Hypothalamus (tissue), 51 donors: ENCODE data around the gene RASAL2.
A peak's percentile ranks its signal among the peaks of the same experiment; 100 is the strongest.
"Not testable (repeated sequence)": the region's sequence is repeated elsewhere in the genome, so short reads cannot be mapped to it uniquely, and the experiment has no call there.

Experiments
- DNase-seq, 51 donors: peaks; one replicate each; lab custom pipeline; 2025; lab: John Stamatoyannopoulos, UW

RASAL2 gene

DNA sequence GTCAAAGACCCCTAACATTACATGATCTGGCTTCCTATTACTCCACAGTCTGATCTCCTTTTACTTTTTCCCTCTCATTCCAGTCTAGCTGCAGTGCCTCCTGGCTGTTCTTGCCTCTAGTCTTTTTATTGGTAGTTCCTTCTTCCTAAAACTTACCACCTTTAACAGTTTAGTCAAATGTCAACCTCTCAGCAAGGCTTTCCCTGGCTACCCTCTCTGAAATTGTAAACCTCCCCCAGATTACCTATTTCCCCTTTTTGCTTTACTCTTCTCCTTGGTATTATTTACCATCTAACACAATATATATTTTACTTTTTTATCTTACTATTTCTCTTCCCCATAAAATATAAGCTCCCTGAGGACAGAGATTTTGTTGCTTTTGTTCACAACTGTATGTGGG is 273.2 kb downstream of the RASAL2 start:
- DNase-seq = no peak

DNA sequence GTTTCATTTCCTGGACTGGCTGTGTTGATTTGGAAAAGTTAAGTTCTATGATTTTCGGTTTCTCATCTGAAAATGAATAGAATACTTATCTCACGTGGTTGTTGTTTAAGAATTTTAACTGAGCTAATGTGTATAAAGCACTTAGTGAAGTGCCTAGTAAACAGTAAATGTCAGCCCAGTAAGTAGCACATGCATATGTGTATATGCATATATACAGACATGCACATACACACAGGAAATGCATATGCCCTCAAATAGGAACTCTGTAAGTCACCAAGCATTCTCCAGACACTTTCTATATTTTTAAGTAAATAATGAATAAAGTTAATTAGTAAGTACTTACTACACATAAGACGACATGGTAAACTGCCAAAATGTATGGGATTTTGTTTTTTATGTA is 274.3 kb downstream of the RASAL2 start:
- no peak for DNase-seq

DNA sequence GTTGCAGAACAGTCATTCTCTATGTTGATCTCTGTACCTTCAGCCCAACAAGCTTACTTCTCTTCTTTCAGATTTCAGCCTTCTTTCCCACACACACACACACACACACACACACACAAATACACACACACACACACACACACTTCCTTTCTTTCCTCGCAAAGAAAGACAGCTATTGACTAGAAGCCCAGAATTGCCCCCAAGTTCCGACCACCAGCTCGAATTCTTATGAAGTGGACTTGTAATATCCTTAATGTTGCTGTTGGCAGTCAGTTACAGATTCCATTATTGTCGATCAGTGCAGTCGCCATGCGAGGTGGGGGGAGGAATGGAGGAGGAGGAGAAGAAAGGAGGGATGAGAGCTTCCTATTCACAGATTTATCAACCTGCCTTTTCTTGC is 277.3 kb downstream of the RASAL2 start:
- peak in 12 of 51 donors; percentile 2 to 70 (median 12) for DNase-seq

DNA sequence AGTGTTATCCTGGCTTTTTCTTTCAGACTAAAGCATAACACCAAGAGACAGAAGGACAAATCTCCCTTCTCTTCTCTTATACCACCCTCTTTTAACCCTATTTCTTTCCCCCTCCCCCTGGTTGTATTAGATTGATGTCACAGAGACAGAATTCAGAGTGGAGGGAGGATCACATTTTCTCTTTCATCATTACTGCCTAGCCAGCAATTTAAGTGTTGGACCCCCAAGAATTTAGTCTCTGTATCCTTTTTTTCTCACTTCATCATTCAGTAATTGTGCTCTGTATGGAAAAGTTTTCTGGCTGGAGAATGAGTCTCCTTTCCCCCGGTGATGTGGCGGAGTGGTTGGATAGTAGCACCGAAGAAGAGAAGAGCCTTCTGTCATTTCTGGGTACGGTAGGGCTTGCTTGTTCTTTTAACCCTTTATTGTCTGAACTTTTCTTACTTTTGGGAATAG is 278.1 kb downstream of the RASAL2 start:
- peak in 1 of 51 donors; percentile 43 for DNase-seq

- peak in 1 of 51 donors; percentile 10 for DNase-seq
Observed at GRCh38 chr1:178374016-178374415, 280.1 kb downstream of the RASAL2 start.

- DNase-seq = no peak
Observed at GRCh38 chr1:178376008-178376407, 282.1 kb downstream of the RASAL2 start.

DNA sequence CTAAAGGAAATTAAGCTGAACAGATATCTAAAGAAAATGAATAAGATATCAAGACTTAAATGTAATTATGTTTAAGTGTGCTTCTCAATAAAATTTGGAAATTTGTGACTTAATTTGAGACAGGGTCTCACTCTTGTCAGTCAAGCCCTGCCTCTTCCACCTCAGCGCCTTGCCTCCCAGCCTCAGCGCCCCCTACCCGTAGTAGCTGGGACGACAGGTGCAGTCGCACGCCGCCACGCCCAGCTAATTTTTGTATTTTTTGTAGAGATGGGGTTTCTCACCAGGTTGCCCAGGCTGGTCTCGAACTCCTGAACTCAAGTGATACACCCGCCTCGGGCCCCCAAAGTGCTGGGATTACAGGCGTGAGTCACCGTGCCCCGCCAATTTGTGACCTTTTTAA is 285.9 kb downstream of the RASAL2 start:
- DNase-seq = no peak

DNA sequence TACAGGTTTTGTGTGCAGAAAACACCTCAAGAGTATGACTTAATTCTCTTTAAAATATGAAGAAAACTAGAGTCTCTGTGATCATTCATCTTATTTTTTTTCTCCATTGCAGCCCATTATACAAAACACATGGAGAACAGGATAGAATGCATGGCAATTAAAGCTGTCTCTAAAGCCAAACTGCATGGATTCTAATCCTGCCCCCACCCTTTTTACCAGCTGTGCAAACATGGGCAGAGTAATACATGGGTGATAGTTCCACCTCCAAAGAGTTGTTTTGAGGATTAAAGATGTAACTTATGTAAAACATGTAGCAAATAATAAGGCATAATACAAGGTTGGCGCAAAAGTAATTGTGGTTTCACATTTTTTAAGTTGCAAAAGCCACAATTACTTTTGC is 288.5 kb downstream of the RASAL2 start:
- DNase-seq = no peak

GRCh38 chr1:178385662-178386061 is 291.8 kb downstream of the RASAL2 start:
- DNase-seq = no peak

DNA sequence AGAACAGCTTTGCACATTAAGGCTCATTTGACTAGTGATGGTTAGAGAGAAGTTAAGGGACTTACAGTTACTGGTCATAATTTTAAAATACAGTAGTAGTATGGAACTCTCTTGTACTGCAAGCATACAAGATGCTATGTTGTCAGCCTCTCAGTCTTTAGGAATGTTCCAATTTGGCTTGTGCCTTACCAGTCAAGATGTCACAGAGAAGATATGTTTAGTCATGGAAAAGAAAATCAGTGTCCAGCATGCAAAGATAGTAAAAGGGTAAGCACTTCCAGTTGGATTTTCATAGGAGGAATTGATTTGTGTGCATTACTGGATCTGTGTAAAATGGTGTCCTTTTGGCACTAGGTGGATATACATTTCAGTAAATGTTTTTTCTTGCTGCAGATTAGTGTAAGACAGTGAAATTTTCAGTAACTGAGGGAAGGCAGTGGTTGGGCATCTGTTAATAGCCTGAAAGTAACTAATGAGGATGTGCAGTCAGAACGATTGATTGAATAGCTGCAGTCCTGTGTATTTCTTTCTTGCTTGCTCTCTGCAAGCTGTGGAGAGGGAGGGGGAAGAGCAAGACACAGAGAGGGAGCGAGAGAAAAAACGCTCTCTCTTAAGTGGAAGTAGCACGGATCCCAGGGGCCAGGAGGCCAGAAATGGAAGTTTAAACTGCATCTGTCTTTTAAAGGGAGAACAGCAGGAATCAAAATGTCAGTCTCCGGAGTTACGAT is 294.7 kb downstream of the RASAL2 start:
- peak in 2 of 51 donors; percentile 14 to 60 for DNase-seq

DNA sequence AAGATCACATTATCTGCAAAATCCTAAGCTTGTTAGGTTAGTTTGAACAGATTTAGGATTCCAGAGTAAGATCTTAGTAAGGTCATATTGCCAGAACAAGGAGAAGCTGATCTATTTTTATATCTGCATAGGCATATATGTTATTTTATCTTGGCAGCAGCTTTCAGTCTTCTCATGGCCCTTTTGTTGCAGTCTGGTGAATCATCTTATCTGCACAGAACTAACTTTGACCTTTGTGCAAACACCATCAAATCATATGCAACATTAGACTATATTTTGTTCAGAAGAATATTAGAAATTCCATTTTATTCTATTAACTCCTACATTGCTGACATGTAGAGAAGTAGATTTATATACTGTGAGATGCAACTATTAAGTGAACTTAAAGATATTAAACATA is 295.5 kb downstream of the RASAL2 start:
- DNase-seq = no peak

DNA sequence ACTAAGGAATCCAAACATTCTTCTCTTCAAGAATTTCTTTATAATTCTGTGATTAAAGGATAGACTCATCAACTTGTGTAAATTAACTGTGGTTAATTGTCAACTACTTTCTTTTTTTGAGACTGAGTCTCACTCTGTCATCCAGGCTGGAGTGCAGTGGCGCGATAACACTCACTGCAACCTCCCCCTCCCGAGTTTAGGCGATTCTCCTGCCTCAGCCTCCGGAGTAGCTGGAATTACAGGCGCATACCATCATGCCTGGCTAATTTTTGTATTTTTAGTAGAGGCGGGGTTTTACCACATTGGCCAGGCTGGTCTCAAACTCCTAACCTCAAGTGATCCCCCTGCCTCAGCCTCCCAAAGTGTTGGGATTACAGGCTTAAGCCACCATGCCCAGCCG is 296.4 kb downstream of the RASAL2 start:
- DNase-seq = not testable (repeated sequence)

DNA sequence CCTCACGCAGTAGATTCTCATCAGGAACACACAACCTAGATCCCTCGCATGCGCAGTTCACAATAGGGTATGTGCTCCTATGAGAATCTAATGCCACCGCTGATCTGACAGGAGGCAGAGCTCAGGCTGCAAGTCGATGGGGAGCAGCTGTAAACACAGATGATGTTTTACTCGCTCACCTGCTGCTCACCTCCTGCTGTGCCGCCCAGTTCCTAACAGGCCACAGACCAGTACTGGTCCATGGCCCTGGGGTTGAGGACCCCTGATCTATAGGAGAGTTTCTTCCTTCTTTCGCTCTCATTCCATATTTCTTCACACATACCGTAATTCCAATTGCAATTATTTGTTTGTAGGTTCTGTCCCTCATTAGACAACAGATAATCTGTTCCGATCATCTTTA is 299.5 kb downstream of the RASAL2 start:
- no peak for DNase-seq

GRCh38 chr1:178396789-178397188 is 302.9 kb downstream of the RASAL2 start:
- no peak for DNase-seq

DNA sequence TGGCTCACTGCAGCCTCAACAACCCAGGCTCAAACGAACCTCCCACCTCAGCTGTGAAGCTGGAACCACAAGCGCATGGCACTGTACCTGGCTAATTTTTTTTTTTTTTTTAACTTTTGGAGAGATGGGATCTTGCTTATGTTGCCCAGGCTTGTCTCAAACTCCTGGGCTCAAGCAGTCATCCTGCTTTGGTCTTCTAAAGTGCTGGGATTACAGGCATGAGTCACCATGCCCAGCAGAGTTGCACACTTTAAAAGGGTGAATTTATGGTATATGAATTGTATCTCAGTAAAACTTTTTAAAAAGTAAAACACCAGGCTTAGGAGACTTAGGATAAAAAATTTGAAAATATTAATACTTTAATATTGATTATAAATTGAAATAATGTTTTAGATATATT is 303.8 kb downstream of the RASAL2 start:
- no peak for DNase-seq

GRCh38 chr1:178399177-178399728 is 305.3 kb downstream of the RASAL2 start:
- DNase-seq = no peak

DNA sequence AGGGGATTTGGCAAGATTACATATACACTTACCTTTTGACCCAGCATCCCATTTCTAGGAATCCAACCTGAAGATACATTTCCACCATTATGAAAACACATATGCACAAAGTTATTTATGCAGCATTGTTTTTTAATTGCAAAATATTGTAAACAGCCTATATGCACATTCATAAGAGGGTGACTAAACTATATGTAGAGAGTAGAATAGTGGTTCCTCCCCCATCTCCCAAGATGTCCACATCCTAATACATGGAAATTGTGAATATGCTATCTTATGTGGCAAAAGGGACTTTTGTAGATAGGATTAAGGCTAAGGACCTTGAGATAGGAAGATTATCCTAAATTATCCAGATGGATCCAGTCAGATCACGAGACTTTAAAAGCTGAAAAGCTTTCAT is 311.2 kb downstream of the RASAL2 start:
- no peak for DNase-seq

DNA sequence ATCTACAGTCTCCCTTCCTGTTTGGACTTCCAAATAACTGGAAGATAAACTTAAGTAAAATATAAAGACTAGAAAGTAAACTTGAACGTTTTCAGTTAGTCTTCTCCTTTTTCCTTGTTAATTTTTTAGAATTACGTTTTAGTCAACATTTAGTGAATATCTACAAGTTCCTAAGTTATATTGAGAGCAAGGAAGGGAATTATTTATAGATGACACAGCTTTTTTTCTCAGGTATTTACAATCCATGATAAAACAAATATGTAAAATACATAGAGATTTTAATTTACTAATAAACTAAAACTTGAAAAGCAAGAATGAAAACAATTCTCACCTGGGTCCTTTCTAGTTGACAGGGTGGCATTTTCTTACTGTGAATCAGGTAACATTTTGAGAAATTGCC is 313.3 kb downstream of the RASAL2 start:
- DNase-seq = no peak

DNA sequence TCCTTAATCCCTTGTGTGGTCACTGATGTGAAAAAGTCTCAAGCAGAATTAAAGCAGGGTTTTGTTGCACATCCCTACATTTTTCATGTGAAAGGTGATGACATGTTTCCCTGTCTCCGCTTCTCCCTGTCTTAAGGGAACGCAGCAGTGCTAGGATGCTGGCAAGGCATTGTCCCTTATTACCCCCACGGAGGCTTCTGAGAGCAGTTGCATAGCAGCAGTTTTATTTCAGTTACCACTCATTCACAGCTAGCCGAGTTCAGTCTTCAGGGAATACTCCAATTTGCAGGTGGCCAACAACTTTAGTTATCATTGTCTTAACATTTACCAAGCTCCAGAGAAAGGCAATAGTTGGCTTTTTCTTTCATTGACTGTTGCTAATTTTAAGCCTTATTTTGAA is 313.8 kb downstream of the RASAL2 start:
- DNase-seq = peak in 1 of 51 donors; percentile 20

DNA sequence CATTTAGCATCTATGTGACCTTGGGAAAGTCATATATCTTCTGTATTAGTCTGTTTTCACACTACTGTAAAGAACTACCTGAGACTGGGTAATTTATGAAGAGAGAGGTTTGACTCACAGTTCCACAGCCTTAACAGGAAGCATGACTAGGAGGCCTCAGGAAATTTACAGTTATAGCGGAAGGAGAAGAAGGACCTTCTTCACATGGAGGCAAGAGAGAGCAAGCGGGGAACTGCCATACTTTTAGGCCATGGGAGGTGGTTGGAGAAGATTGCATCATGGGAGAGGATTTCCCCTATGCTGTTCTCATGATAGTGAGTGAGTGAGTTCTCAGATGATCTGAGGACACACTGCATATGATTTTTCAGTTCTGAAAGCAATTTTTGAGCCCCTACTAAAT is 315.0 kb downstream of the RASAL2 start:
- DNase-seq = no peak

DNA sequence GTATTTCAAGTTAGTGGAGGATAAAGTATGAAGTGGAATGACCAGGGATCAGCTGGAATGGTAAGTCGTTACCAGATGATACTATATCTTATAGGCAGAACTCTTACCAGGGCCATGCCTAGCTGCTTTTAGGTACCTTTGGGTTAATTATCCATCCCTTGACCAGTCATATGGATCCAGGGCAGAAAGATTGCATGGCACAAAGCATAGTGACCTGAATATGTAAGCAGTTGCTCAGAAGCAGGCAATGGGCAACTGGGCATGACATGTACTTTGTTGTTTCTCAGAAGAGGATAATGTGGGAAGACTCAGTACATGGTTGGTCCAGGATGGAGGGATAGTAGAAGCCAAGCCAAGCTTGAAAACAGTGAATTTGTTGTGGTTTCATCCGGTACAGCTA is 315.6 kb downstream of the RASAL2 start:
- no peak for DNase-seq

DNA sequence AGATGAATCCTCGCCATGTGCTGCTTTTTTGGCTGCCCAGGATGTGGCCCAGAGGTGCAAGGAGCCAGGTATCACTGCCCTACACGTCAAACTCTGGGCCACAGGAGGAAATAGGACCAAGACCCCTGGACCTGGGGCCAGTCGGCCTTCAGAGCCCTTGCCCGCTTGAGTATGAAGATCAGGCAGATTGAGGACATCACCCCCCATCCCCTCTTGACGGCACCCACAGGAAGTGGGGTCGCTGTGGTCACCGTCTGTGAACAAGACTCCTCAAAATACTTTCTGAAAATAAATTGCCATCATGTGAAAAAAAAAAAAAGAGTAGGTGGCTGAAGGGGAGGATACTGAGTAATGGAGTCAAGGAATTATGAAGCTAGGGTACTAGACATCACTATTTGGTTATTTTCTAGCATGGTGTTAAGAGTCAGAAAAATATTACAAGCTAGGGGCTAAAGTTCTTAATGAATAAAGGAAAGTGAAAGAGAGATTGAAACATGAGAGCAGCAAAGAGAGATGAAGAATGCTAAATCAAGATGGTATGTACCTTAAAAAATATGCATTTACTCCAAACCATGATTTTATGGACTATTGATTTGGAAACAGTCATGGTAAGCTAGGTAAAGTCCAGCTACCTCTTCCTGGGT is 318.0 kb downstream of the RASAL2 start:
- no peak for DNase-seq
